HS-5 (cell line): ENCODE data around the gene NCOA4.
"Not testable (repeated sequence)": the region's sequence is repeated elsewhere in the genome, so short reads cannot be mapped to it uniquely, and the experiment has no call there.

Source experiments
- DNase-seq: peaks from one replicate; pipeline ENCODE4 v3.0.0-alpha.2; 2012; ENCODE audit warnings: low read depth

Gene NCOA4

GRCh38 chr10:46019569-46020343 lies 10.7 kb downstream of the NCOA4 start:
- no peak for DNase-seq

GRCh38 chr10:46019177-46019528 lies 11.3 kb downstream of the NCOA4 start:
- DNase-seq, result no peak

- DNase-seq, result no peak
These were observed 11.8 kb downstream of the NCOA4 start for GRCh38 chr10:46018453-46019176.

GRCh38 chr10:46017733-46018132 lies 12.7 kb downstream of the NCOA4 start:
- DNase-seq, result no peak

- no peak for DNase-seq
These were observed 13.6 kb downstream of the NCOA4 start for GRCh38 chr10:46016811-46017210.

- no peak for DNase-seq
These were observed 14.2 kb downstream of the NCOA4 start for GRCh38 chr10:46016190-46016589.

- no peak for DNase-seq
These were observed 15.6 kb downstream of the NCOA4 start for GRCh38 chr10:46014683-46015405.

GRCh38 chr10:46014206-46014605 lies 16.2 kb downstream of the NCOA4 start:
- no peak for DNase-seq

- DNase-seq, result no peak
These were observed 17.7 kb downstream of the NCOA4 start for GRCh38 chr10:46012746-46013145.

- peak; percentile 55 for DNase-seq
These were observed 24.2 kb downstream of the NCOA4 start for GRCh38 chr10:46006219-46006618.

- no peak for DNase-seq
These were observed 25.0 kb downstream of the NCOA4 start for GRCh38 chr10:46005383-46005782.

GRCh38 chr10:46004963-46005362 lies 25.5 kb downstream of the NCOA4 start:
- DNase-seq, result no peak

- DNase-seq, result no peak
These were observed 27.3 kb downstream of the NCOA4 start for GRCh38 chr10:46002916-46003693.

- DNase-seq, result not testable (repeated sequence)
These were observed 28.2 kb downstream of the NCOA4 start for GRCh38 chr10:46002189-46002687.

GRCh38 chr10:46001187-46001756 lies 29.2 kb downstream of the NCOA4 start:
- no peak for DNase-seq

GRCh38 chr10:46000538-46000937 lies 29.9 kb downstream of the NCOA4 start:
- DNase-seq, result no peak

- not testable (repeated sequence) for DNase-seq
These were observed 30.5 kb downstream of the NCOA4 start for GRCh38 chr10:45999955-46000354.

- no peak for DNase-seq
These were observed 32.2 kb downstream of the NCOA4 start for GRCh38 chr10:45997994-45998763.

- DNase-seq, result no peak
These were observed 32.9 kb downstream of the NCOA4 start for GRCh38 chr10:45997557-45997956.

- DNase-seq, result not testable (repeated sequence)
These were observed 44.8 kb downstream of the NCOA4 start for GRCh38 chr10:45985590-45985989.

- not testable (repeated sequence) for DNase-seq
These were observed 46.0 kb downstream of the NCOA4 start for GRCh38 chr10:45984473-45984872.
